Measurements from ENCODE around the gene RAD51D.

Gene RAD51D

DNA sequence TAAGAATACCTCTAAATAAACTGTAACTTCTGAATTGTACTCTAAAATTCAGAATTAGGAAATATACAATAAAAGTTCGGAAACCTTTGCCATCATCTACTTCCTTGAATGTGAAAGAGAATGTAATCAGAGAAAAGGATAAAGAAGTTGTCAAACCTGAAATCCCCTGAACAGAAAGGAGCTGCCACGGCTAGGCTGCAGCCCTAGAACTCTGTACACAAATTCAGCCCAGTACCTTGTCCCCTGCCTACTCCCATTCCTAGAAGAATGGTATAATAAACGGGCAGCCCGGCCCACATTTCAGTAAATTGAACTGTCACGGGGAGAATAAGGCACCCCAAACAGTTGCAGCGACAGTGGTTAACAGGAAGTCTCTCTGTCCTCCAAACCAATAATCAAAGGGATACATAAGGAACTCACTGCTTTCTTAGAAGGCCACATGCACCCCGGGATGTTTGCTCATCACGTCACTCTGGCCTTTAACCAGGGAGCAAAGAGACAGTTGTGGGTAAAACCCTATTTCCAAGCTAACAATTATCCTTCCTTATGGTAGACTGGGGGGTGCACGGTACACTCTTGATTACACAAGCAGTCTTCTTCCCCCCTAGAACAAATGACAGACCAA lies 31.8 kb downstream of the RAD51D start:
- H3K27me3 Mint-ChIP-seq (ENCODE audit: low read depth, poor library complexity): peaks cover 11% of the 10 kb centered on the region
- H3K36me3 Mint-ChIP-seq (ENCODE audit: low read depth): no peaks in the 10 kb centered on the region
- TF ChIP-seq, protein P1, sequence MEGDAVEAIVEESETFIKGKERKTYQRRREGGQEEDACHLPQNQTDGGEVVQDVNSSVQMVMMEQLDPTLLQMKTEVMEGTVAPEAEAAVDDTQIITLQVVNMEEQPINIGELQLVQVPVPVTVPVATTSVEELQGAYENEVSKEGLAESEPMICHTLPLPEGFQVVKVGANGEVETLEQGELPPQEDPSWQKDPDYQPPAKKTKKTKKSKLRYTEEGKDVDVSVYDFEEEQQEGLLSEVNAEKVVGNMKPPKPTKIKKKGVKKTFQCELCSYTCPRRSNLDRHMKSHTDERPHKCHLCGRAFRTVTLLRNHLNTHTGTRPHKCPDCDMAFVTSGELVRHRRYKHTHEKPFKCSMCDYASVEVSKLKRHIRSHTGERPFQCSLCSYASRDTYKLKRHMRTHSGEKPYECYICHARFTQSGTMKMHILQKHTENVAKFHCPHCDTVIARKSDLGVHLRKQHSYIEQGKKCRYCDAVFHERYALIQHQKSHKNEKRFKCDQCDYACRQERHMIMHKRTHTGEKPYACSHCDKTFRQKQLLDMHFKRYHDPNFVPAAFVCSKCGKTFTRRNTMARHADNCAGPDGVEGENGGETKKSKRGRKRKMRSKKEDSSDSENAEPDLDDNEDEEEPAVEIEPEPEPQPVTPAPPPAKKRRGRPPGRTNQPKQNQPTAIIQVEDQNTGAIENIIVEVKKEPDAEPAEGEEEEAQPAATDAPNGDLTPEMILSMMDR (IDR thresholded peaks at IDR 0.05): no peak
- H3K9me3 Mint-ChIP-seq: no peaks in the 10 kb centered on the region
- no peak for DNase-seq
- H3K27ac Mint-ChIP-seq: no peak overlapping the region
- peak overlapping the region; percentile 88 for H3K4me3 Mint-ChIP-seq
- peaks cover 26% of the 10 kb centered on the region for H3K4me1 Mint-ChIP-seq

- Mint-ChIP-seq H3K9me3 (no peaks in the 10 kb centered on the region), H3K4me1 (peaks cover 26% of the 10 kb centered on the region), H3K4me3 (peak overlapping the region; percentile 88), H3K27me3 (ENCODE audit: low read depth, poor library complexity) (peaks cover 11% of the 10 kb centered on the region), H3K36me3 (ENCODE audit: low read depth) (no peaks in the 10 kb centered on the region), H3K27ac (no peak overlapping the region)
- DNase-seq: no peak
- TF ChIP-seq, protein P1 (IDR thresholded peaks at IDR 0.05): no peak
These were observed 32.6 kb downstream of the RAD51D start for GRCh38 chr17:35086931-35087573.

- no peaks in the 10 kb centered on the region for H3K9me3 Mint-ChIP-seq
These were observed 33.5 kb downstream of the RAD51D start for GRCh38 chr17:35086164-35086563.

GRCh38 chr17:35084987-35085386 lies 34.7 kb downstream of the RAD51D start:
- H3K27ac Mint-ChIP-seq: no peak overlapping the region
- H3K36me3 Mint-ChIP-seq (ENCODE audit: low read depth): no peaks in the 10 kb centered on the region
- DNase-seq: no peak
- peaks cover 11% of the 10 kb centered on the region for H3K27me3 Mint-ChIP-seq (ENCODE audit: low read depth, poor library complexity)
- TF ChIP-seq, protein P1 (IDR thresholded peaks at IDR 0.05): no peak
- no peak overlapping the region for H3K4me3 Mint-ChIP-seq
- no peaks in the 10 kb centered on the region for H3K9me3 Mint-ChIP-seq
- H3K4me1 Mint-ChIP-seq: peaks cover 18% of the 10 kb centered on the region

More at GRCh38 chr17:35086164-35086563, 33.5 kb downstream of the RAD51D start:
- TF ChIP-seq, protein P1 (IDR thresholded peaks at IDR 0.05): no peak
- Mint-ChIP-seq H3K4me1 (peaks cover 24% of the 10 kb centered on the region), H3K27ac (no peak overlapping the region), H3K36me3 (ENCODE audit: low read depth) (no peaks in the 10 kb centered on the region), H3K4me3 (no peak overlapping the region), H3K27me3 (ENCODE audit: low read depth, poor library complexity) (peaks cover 11% of the 10 kb centered on the region)
- DNase-seq: no peak

- no peak for DNase-seq
- Mint-ChIP-seq H3K4me1 (peaks cover 13% of the 10 kb centered on the region), H3K27ac (no peak overlapping the region), H3K4me3 (no peak overlapping the region), H3K27me3 (ENCODE audit: low read depth, poor library complexity) (peaks cover 11% of the 10 kb centered on the region), H3K36me3 (ENCODE audit: low read depth) (no peaks in the 10 kb centered on the region), H3K9me3 (no peaks in the 10 kb centered on the region)
- TF ChIP-seq, protein P1 (IDR thresholded peaks at IDR 0.05): no peak
These were observed 36.6 kb downstream of the RAD51D start for GRCh38 chr17:35083071-35083470.

Measured in nephron progenitor cell (in vitro differentiated cells).